Islet precursor cell (in vitro differentiated cells): Measurements from ENCODE around the gene PLCG1.
A peak's percentile ranks its signal among the peaks of the same experiment; 100 is the strongest.

Experiments used
- DNase-seq: peaks from one replicate; pipeline ENCODE4 v3.0.0-alpha.2; 2018

PLCG1 gene

DNA sequence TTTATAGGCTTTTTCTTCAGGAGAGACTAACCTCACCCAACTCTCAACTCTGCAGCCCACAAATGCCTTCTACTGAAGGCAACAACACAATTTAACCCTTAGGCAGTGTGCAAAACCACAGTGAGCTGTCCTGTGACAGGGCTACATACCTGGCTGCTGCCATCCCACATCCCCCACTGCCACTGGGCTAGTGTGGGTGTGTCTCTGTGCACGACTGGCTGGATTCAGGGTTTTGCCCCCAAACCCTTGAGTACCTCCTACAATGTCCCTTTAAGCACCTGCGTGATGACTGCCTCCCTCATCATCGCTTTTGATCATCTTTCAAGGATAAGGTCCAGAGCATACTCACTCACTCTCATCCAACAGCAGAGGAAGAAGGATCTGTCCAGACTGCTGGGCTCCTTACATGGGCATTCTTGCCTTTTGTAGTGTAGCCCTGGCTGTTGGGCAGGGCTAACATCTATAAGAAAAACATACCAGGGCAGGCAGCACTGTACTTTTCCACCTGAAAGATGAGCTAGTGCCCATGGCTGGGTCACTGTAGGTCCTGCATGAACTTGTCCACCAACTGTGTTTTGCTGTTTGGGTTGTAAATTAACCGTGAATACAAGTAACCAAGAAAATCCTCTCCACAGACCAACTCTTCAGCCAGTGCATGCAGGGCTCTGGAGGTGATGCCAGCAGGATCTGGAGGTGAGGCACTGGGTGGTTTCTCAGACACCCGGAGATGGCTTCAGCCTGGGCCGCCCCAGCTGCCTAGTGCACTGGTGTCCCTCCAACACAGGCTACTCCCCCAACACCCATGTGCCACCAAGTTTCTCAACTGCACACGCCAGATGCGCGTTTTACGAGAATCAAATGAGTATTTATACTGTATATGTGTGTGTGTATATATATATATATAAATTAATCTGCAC, 45.2 kb downstream of the PLCG1 start:
- DNase-seq, result peak; percentile 66

DNA sequence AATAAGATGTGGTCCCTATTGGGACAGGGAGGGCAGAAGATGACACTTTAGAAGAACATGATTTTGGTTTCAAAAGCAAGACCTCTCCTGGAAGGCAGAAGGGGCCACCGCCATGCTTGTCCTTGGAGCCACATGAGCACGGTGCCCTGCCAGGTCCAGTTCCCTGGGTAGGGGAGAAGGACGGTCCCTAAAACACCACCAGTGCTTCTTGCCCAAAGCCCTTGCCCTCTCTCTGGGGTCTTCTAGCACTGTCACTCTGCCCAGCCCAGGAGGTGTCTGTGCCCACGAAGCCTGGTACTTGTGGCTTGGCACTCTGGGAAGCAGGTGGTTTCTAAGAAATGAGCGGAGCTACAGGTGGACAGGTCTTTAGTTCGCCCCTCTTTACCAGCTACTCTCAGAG, 46.0 kb downstream of the PLCG1 start:
- peak; percentile 36 for DNase-seq

DNA sequence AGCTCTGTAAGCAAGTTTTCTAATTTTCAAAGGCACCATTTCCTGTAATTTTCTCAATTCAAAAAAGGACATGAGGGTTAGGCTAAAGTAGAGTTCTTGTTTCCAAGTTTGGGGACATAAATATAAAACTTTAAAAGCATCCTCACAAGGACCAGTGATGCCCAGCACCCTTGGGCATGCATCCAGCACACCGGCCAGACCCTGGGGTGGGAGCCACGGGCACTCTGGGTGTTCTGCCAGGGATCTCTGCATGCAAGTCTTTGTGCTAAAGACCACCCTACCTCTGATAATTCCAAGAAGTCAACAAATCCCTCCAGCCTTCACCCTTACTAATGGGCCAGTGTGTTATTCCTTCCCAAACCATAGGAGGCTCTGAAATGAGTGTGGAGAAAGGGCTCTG, 46.5 kb downstream of the PLCG1 start:
- peak; percentile 28 for DNase-seq

DNA sequence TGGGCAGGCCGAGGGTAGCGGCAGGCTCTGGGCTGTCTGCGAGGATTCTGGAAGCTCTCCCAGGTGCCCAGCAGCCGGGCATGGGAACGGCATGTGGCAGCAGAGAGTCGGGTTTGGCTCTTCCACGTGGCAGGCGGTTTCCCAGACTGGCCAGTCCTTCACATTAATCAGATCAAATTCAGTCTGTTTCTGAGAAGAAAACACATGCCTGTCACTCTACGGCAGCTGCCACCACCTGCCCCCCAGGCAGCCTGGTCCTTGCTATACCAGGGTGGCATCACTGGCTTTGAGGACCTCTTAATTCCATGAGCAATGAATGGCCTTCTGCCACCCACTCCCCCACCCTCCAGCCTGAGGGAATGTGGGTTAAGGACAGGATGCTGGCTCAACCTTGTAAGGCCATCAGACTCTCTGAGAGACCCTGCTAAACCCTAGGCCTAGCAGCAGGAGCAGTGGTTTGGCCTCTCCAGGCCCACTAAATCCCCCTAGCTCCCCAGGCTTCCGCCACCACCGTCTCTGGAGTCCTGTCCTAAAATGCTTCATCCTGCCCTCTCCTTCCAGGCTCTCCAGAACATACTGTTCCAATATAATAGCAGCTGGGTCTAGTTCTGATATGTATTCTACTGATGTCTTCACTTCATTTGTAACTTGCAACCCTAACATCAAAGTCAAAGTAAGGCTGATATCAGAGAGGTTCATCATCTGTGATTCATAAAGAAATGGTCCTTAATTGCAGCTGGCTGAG, 47.8 kb downstream of the PLCG1 start:
- peak; percentile 45 for DNase-seq

DNA sequence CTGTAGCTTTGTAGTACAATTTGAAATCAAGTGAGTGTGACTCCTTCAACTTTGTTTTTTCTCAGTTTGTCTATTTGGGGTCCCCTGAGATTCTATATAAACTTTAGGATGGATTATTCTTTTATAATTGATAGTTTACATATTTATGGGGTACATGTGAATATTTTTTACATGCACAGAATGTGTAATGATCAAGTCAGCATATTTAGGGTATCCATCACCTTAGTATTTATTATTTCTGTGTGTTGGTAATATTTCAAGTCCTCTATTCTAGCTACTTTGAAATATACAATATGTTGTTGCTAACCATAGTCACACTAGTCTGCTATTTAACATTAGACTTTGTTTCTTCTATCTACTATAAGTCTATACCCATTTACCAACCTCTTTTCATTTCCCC, 50.3 kb downstream of the PLCG1 start:
- no peak for DNase-seq

DNA sequence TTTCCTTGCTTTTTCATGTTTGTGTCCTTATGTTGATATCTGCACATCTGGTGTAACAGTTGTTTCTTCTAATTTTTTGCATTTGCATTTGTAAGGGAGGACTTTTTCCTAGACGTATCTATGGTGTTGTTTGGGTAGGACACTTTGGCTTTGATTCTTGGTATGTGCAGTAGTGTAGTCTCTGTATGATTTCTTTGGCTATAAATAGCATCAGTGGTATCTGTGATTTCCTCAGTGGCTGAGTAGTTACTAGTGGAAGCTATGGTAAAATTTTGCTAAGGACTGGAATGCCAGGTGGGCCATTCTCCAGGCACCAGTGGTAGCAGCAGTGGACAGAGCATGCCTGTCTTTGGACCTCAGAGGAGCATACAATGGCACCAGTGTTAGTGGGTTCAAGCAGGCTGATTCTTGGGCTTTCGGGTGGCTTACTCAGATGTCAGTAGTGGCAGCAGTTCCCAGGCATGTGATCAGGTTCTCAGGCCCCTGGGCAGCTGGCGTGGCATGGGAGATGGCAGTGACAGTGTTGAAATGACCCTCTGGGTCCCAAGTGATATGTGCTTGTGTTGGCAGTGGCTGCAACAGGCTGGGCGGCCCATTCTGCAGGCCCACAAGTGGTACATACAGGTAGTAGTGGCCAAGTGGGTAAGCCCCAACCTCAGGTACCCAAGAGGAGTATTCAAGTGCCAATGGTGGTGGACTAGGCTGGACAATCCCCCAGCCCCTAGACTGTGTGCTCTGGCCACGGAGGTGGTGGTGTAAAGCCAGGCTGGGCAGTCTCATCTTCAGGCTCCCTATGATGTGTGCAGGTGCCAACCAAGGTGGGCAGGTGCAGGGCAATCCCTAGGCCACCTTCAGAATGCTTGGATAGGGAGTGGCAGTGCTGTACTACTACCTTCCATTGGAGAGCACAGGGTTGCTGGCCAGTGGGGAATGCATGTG, 54.5 kb downstream of the PLCG1 start:
- no peak for DNase-seq

DNA sequence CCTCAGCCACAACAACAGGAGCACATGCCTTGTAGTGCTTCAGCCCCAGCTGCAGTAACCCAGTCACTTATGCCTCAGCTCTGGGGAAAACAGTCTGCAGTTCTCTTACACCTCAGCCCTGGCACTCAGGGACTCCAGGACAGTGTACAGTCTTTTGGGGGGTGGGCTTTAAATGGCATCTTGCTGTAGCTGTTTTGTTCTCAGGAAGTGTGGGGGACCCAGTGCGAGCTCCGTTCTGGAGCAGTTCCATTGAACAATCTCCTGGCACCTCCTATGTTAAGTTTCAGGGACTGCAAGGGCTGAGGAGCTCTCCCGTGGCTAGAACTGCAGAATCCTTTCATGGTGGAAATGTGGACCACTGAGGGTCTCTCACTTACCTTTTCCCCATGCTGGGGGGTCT, 55.2 kb downstream of the PLCG1 start:
- DNase-seq, result no peak

DNA sequence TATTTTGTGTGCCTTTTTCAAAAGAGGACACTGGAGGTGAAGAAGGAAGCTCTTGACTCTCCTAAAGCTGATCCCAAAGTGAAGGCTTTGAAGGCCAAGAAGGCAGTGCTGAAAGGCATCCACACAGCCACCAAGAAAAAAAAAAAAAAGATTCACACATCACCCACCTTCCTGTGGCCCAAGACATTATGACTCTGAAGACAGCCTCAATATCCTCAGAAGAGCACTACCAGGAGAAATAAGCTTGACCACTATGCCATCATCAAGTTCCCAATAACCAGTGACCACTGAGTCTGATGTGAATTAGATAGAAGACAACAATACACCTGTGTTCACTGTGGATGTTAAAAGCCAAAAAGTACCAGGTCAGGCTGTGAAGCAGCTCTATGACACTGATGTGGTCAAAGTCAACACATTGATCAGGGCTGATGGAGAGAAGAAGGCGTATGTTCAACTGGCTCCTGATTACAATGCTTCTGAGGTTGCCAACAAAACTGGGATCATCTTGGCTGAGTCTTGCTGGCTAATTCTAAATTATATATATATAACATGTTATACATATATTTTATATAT, 59.4 kb downstream of the PLCG1 start:
- no peak for DNase-seq

DNA sequence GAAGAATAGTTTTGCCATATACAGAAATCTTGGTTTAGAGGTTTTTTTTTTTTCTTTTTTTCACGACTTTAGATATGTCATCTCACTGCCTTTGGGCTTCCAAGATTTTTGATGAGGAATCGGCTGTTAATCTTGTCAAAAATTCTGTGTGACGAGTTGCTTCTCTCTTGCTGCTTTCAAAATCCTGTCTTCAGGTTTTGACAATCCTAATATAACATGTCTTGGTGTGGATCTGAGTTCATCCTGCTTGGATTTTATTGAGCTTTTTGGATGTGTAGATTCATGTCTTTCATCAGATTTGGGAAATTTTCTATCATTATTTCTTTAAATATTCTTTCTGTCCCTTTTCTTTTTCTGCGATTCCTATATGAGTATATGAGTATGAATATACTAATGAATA, 61.1 kb downstream of the PLCG1 start:
- no peak for DNase-seq

DNA sequence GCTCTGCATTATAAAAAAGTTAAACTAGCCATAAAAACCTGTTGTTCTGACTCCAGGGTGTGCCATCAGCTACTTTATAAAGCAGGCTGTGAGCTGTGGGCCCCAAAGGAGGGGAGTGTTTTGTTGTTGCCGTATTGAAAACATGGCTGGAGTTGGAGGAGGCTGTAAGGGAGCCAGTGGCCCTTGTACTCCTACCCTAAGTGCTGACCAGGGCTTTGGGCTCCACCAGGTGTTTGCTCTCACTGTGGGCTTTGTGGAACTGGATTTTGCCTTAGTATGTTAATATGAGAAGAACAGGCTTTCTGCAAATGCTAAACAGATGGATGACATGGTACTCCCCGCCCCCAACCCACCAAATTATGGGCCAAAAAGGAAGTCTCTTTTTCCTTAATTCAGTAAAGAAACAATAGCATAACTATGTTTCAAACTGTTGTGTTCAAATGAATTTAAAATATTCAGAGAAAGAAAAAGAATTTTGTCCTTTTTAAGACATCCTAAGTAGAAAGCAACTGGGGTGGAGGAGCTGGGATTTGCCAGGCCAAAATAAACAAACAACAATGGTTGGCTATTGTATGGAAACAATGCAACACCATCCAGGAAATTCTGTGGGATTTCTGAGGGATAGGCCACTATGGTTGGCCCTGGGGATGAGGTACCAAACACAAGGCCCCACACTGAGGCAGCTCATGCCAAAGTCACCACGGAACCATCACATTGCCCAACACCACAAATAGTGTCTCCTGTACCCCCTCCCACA, 63.3 kb downstream of the PLCG1 start:
- DNase-seq, result no peak

DNA sequence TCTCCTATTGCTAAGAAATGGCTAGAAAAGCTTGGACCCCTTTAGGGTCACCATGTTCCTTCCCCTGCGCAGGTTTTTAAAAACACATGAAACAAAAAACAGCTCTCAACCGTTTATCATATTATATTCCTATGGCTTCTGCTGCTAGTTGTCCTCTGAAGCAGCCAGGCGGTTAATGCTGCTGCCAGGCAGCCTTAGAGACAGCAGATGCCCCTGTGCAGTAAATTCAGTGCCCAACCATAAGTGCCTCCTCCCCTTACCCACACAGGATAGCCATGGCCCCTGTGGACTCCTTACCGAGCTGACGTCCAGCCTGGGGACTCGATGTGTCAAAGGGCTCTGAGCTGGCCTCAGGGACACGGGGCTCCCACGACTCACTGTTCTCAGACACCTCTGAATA, 64.4 kb downstream of the PLCG1 start:
- no peak for DNase-seq

DNA sequence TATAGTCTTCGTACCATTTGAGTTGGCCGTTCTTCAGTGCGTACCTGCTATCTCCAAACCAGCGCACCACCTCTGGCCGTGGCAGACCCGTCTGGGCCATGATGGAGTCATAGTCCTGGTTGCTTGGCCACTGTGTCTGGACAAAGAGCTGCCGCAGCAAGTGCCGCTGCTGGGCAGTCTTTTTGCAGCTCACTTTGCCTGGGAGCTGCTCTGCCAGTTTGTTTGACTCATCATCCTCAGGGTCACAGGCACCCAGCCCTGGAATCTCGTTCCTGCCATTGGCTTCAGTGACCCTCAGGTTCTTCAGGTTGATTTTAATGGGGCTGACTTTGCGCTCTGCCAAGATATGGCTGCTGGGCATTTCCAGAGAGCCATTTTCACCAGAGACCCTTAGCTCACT, 65.1 kb downstream of the PLCG1 start:
- DNase-seq, result no peak

DNA sequence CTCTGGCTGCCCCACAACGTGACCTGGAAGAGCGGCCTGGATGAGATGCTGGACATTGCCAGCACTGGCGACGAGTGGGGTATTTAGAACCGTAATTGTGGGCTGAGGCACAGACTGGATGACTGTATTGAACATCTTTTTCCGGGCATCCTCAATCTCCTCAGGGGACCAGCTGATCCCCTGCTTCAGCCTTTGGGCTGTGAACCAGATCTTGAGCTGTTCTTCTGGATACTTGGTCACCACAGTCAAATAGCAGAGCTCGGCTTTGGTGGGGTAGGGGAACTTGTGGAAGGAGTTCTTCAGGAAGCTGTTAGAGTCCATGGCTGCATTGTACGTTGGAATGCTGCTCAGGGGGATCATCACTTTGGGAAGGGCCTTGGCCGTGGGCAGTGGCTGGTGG, 66.3 kb downstream of the PLCG1 start:
- no peak for DNase-seq

DNA sequence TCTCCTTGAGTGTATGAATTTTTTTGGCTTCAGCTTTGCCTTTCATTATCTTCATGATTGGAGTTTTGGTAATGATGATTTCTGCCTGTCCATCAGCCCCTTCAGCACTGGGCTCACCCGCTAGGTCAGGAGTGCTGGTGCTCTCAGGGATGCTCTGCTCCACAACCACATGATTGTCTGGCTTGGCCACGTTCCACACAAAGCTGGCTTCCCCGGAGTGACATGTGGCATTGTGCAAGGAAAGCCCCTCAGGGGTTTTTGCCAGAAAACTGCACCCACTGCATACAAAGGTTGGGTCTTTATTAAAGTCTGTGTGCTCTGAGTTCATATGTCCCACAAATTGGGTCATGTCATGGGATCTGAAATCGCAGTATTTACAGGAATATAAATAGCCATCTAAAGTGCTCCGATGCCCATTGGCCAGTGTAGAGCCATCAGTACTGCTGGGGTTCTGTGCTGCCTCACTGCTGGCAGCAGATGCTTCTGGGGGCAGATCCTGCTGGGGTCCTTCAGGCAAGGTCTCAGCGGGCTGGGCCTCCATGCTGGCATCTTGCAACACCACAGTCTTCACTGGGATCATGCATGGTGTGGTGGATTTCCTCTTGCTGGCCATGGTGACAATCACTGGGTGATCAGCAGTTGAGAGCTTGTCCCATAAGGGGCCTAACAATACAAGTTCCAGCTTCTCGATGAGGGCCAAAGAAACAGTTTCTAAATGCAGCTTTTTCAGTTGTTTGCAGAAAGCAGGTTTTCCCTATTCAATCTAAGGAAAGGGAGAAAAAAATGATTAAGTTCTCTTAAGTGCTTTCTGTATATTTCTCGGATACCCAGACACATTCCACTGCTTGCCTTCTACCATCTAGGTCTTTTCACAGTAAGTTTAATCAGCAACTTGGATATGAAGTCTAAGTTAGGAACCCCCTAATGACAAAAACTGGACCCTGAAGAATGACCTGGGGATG, 67.2 kb downstream of the PLCG1 start:
- DNase-seq, result no peak

DNA sequence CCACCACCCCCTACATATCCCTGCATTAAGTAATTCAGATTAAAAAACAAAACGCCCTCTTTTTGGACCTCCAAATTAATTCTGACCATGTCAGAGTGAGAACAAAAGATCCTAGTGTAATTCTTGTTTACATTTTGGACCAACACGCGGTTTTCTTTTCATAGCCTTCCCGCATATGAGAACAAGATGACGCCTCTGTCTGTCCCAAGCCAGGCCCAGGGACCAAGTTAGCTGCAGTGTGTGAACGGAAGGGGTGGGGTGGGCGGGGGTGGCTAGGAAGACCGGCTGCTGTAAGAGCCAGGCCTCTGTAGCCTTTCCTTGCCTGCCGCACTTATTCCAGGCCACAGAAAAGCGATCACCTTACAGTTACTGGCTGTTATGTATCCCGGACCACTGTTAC, 68.0 kb downstream of the PLCG1 start:
- DNase-seq, result no peak

DNA sequence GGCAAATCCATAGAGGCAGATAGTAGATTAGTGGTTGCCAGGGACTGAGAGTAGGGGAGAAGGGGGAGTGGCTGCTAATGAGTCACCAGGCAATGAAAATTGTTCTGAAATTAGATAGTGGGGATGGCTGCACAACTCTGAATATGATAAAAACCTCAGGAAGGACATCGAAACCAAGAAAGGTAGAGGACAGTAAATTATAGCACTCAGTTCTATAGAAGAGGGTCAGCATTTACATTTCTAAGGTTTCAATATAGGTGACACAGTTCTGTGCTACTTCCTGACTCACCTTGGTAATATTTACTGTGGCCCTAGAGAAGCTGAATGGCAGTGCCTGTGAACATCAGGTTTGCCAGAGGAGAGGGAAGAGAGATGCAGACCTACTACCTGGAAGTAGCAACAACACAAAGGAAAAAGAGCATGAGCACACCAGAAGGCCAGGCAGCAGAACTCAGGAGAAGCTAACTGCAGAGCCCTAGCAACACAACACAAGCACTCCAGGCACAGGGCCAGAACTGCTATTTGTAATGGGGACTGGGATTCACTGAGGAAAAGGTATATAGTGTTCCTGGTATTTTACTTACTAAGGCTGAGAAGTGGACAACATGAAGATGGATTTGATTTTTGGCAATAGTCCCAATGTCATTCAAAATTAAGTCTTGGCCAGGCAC, 75.9 kb downstream of the PLCG1 start:
- DNase-seq, result no peak

DNA sequence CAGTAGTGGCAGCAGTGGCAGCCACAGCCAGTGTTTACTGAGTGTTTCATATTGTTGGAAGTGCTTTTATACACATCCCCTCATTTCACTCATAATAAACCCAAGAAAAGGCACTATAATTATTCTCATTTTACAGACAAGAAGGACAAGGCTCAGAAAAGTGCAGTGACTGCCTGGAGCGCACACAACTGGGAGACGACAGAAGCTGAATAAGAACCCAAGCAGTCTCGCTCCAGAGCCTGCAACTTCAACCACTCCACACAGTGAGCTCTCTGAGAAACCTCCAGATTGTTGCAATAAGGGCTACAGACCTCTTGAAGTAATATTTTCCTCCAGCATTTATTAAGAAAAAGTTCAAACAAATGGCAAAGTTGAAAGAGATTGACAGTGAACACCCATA, 76.9 kb downstream of the PLCG1 start:
- DNase-seq, result no peak

DNA sequence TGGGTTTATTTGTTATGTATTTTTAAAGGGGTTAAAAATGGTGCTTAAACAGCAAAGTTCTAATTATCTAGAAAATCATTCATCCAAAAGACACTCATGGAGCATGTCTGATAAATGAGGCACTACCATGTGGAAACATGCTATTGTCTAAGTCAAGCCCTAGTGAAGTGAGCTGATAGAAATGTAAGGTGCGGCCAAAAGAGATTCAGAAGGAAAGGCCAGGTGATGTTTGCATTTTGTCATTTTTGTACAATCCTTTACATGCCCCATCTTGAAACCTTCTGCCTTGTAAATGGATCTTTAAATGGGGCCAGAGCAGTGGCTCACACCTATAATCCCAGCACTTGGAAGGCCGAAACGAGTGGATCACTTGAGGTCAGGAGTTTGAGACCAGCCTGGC, 77.3 kb downstream of the PLCG1 start:
- no peak for DNase-seq

DNA sequence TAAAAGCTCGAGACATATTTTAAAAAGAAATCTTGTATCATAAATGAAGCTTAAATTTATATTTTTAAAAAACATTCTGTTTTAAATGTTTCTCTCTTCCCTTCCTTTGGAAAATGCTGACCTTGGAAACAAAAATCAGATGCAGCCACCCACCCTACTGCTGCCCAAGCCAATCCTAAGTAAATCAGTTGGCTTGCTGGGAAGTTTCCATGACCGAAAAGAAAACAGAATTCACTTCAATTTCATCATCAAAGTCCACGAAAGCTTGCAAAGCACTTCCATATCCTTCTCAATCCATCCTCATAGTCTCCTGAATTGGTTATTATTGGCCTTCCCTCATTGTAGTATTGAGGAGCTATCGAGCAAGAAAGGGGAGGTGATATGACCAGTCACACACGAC, 80.1 kb downstream of the PLCG1 start:
- DNase-seq, result no peak

DNA sequence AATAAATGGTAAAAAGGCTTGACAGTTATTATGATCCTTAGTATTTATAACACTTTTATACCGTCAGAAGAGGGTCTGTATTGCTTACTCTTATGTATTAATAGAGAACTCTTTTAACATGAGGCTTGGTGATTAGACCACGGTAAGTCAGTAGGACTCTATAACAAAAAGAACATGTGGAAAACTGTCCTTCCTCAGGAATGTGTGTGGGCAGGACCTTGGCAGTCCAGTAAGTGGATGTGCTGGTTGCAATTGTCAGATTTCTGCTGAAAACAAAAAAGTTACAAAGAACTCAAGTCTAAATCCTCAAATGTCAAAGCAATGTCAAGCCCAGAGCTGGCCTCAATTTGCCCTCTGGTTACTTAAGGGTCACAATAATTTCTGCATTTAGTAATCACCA, 81.1 kb downstream of the PLCG1 start:
- no peak for DNase-seq
